ENCODE data around the gene UGT1A5.

DNA sequence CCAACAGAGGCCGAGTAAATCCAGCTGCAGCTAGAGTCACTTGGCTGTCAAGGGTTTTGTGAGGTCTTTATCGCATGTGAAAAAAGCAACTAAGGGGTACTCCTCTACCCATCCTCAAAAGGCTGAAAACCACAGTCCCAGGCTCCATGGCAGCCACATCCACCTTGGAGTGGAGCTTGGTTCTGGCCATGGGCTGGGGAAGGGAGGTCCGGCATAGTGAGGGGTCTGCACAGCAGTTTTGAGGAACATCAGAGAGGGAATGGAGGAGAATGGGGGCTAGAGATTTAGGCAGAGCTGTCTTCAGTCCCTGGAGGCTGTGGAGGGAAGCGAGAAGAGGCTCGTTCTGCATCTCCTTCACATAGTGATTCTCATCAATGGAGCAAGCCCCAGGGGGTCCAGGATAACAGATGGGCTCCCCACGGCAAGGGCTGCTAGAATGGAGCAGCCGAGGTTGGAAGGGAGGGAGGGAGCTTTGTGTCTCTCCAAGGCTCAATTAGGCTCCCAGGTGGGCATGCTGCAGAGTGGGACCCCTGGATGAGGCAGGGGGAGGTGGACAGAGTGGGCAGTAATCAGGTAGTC lies 86.5 kb downstream of the UGT1A5 start:
- TF ChIP-seq, protein P1, sequence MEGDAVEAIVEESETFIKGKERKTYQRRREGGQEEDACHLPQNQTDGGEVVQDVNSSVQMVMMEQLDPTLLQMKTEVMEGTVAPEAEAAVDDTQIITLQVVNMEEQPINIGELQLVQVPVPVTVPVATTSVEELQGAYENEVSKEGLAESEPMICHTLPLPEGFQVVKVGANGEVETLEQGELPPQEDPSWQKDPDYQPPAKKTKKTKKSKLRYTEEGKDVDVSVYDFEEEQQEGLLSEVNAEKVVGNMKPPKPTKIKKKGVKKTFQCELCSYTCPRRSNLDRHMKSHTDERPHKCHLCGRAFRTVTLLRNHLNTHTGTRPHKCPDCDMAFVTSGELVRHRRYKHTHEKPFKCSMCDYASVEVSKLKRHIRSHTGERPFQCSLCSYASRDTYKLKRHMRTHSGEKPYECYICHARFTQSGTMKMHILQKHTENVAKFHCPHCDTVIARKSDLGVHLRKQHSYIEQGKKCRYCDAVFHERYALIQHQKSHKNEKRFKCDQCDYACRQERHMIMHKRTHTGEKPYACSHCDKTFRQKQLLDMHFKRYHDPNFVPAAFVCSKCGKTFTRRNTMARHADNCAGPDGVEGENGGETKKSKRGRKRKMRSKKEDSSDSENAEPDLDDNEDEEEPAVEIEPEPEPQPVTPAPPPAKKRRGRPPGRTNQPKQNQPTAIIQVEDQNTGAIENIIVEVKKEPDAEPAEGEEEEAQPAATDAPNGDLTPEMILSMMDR (conservative IDR thresholded peaks at IDR 0.05; ENCODE audit: low read depth, low read length) = no peak
- TF ChIP-seq RFX5 (IDR thresholded peaks at IDR 0.05; ENCODE audit: low read depth, low read length) (no peak), POLR2A (IDR thresholded peaks at IDR 0.05; ENCODE audit: low read depth, low read length) (no peak), MAZ (IDR thresholded peaks at IDR 0.05; ENCODE audit: borderline replicate concordance, low read depth, low read length) (no peak), MXI1 (IDR thresholded peaks at IDR 0.05; ENCODE audit: borderline replicate concordance, low read depth, low read length) (no peak), BHLHE40 (IDR thresholded peaks at IDR 0.05; ENCODE audit: low read depth, low read length) (no peak), SMC3 (IDR thresholded peaks at IDR 0.05; ENCODE audit: low read depth, low read length) (no peak), CHD1 (IDR thresholded peaks at IDR 0.05; ENCODE audit: low read depth, low read length) (no peak)
- TF ChIP-seq, protein P2, sequence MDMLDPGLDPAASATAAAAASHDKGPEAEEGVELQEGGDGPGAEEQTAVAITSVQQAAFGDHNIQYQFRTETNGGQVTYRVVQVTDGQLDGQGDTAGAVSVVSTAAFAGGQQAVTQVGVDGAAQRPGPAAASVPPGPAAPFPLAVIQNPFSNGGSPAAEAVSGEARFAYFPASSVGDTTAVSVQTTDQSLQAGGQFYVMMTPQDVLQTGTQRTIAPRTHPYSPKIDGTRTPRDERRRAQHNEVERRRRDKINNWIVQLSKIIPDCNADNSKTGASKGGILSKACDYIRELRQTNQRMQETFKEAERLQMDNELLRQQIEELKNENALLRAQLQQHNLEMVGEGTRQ (IDR thresholded peaks at IDR 0.05; ENCODE audit: low read depth, low read length) = no peak
